GM12878 (cell line): ENCODE measurements around the gene BCL11A. TPM values are rescaled to one million over a fixed set of nuclear protein-coding genes. Genes with fewer than 3 reads are reported as not detected.

Experiments
- ATAC-seq: fragments of 200-7000 bp; cut with Tn5 transposase; 3 replicates; pipeline ENCODE4 v1.9.1; 2020; ENCODE audit warnings: mild to moderate bottlenecking, moderate library complexity
- BruUV-seq: library from RNA; stranded (reverse); fragments of 400-500 nt; replicated peaks from 2 replicates; lab custom pipeline; 2021; lab: Mats Ljungman, UMichigan
- CTCF ChIA-PET: fragments of 300-600 bp; sonication (Branson Sonifier 250); formaldehyde crosslinking; extraction: SDS; loops from one replicate; lab custom pipeline; 2021; ENCODE audit warnings: inconsistent platforms; lab: Yijun Ruan, JAX
- POLR2A ChIA-PET: fragments of 350-600 bp; formaldehyde crosslinking; extraction: SDS; loops from one replicate; lab custom pipeline; 2021; ENCODE audit warnings: inconsistent platforms; lab: Charles Lee
- RAD21 ChIA-PET: fragments of 300-600 bp; sonication (Branson Sonifier 250); formaldehyde crosslinking; loops from one replicate; lab custom pipeline; 2023; ENCODE audit warnings: antibody characterized with exemption; ENCODE audit not compliant: unreplicated experiment; lab: Charles Lee
- SMC1A ChIA-PET: fragments of 300-600 bp; sonication (Branson Sonifier 250); formaldehyde crosslinking; loops from one replicate; lab custom pipeline; 2023; ENCODE audit not compliant: unreplicated experiment, uncharacterized antibody; lab: Charles Lee
- DNase-seq: peaks from one replicate; pipeline ENCODE4 v3.0.0-alpha.2; 2011; ENCODE audit warnings: low read depth, low spot score
- FAIRE-seq: peaks from 3 replicates; lab custom pipeline; 2011; peaks lifted over from hg19 to GRCh38; lab: Jason Lieb, UNC
- H2AFZ ChIP-seq: 2 replicates; pipeline ENCODE4 v1.6.0; 2011; ENCODE audit warnings: low read depth, low read length, control low read depth; ENCODE audit not compliant: control insufficient read depth
- H3K27ac ChIP-seq: 2 replicates; pipeline ENCODE4 v1.5.1; 2011; ENCODE audit warnings: control low read depth; ENCODE audit not compliant: control insufficient read depth, insufficient read depth
- H3K27me3 ChIP-seq, 2 experiments: replicated peaks in 1 of 2; 2 replicates each; pipeline versions ENCODE4 v1.6.0 to v1.6.1; 2011; ENCODE audit warnings: low read length in 1 of 2; ENCODE audit not compliant: control insufficient read depth in 2 of 2, insufficient read depth in 2 of 2
- H3K36me3 ChIP-seq, 2 experiments: 2 replicates each; pipeline ENCODE4 v1.5.1; 2011; ENCODE audit warnings: low read length in 1 of 2; ENCODE audit not compliant: control insufficient read depth in 2 of 2, insufficient read depth in 2 of 2
- H3K4me1 ChIP-seq: 2 replicates; pipeline ENCODE4 v1.6.1; 2011; ENCODE audit warnings: mild to moderate bottlenecking, low read length, moderate library complexity, mixed read lengths; ENCODE audit not compliant: control insufficient read depth, insufficient read depth
- H3K4me2 ChIP-seq: 2 replicates; pipeline ENCODE4 v1.6.0; 2011; ENCODE audit warnings: control low read depth; ENCODE audit not compliant: control insufficient read depth, insufficient read depth
- H3K4me3 ChIP-seq: fragments of 200-600 bp; sonication (generic); 2 replicates; pipeline ENCODE4 v1.5.1; 2016
- H3K79me2 ChIP-seq: 2 replicates; pipeline ENCODE4 v1.6.0; 2011; ENCODE audit warnings: low read length; ENCODE audit not compliant: control insufficient read depth, insufficient read depth
- H3K9ac ChIP-seq: 2 replicates; pipeline ENCODE4 v1.8.0; 2011; ENCODE audit warnings: low read length, control low read depth, mixed read lengths; ENCODE audit not compliant: control insufficient read depth, insufficient read depth
- H3K9me3 ChIP-seq: replicated peaks from 3 replicates; pipeline ENCODE4 v1.5.1; 2011; ENCODE audit warnings: mild to moderate bottlenecking, low read length; ENCODE audit not compliant: control insufficient read depth, insufficient read depth
- H4K20me1 ChIP-seq: 2 replicates; pipeline ENCODE4 v1.6.0; 2011; ENCODE audit not compliant: control insufficient read depth, insufficient read depth
- BRCA1 ChIP-seq: IDR thresholded peaks from 2 replicates; pipeline ENCODE4 v1.6.1; 2011; ENCODE audit warnings: low read depth, low read length, improper control_type of control experiment
- CBFB ChIP-seq: IDR thresholded peaks from 2 replicates; pipeline ENCODE4 v1.6.1; 2016; ENCODE audit warnings: antibody characterized with exemption, low read depth
- CHD4 ChIP-seq: fragments of 200-600 bp; sonication (generic); IDR thresholded peaks from 2 replicates; pipeline ENCODE4 v1.6.1; 2016; ENCODE audit warnings: mild to moderate bottlenecking
- JUNB ChIP-seq: IDR thresholded peaks from 2 replicates; pipeline ENCODE4 v1.6.1; 2016; ENCODE audit warnings: antibody characterized with exemption, mild to moderate bottlenecking
- JUND ChIP-seq: IDR thresholded peaks from 2 replicates; pipeline ENCODE4 v1.6.1; 2012; ENCODE audit warnings: low read depth, mild to moderate bottlenecking, low read length, improper control_type of control experiment, moderate library complexity
- LARP7 ChIP-seq: fragments of 450-650 bp; IDR thresholded peaks from 2 replicates; pipeline ENCODE4 v1.6.1; 2017; ENCODE audit warnings: mild to moderate bottlenecking
- MLLT1 ChIP-seq: fragments of 450-650 bp; IDR thresholded peaks from 2 replicates; pipeline ENCODE4 v1.6.1; 2016; ENCODE audit warnings: mild to moderate bottlenecking
- MTA2 ChIP-seq: fragments of 450-650 bp; IDR thresholded peaks from 2 replicates; pipeline ENCODE4 v1.6.1; 2016; ENCODE audit warnings: low read depth, mild to moderate bottlenecking, moderate library complexity
- NFXL1 ChIP-seq: fragments of 450-650 bp; IDR thresholded peaks from 2 replicates; pipeline ENCODE4 v1.6.1; 2017; ENCODE audit warnings: antibody characterized with exemption, mild to moderate bottlenecking, borderline replicate concordance
- NR2C1 ChIP-seq: fragments of 450-650 bp; IDR thresholded peaks from 2 replicates; pipeline ENCODE4 v1.6.1; 2017; ENCODE audit warnings: antibody characterized with exemption, mild to moderate bottlenecking, moderate library complexity
- PAX8 ChIP-seq: fragments of 450-650 bp; IDR thresholded peaks from 2 replicates; pipeline ENCODE4 v1.6.1; 2017; ENCODE audit warnings: mild to moderate bottlenecking, moderate library complexity
- POLR2AphosphoS2 ChIP-seq: IDR thresholded peaks from 2 replicates; pipeline ENCODE4 v1.6.1; 2011; ENCODE audit warnings: low read depth, mild to moderate bottlenecking, low read length, improper control_type of control experiment, moderate library complexity
- RBBP5 ChIP-seq: fragments of 200-600 bp; sonication (generic); conservative IDR thresholded peaks from 2 replicates; pipeline ENCODE4 v1.6.1; 2016
- ZBED1 ChIP-seq: IDR thresholded peaks from 2 replicates; pipeline ENCODE4 v1.6.1; 2016; ENCODE audit warnings: borderline replicate concordance
- ZNF217 ChIP-seq: fragments of 450-650 bp; IDR thresholded peaks from 2 replicates; pipeline ENCODE4 v1.6.1; 2017; ENCODE audit warnings: antibody characterized with exemption, mild to moderate bottlenecking
- WGBS: methylation state at CpG from one replicate; pipeline ENCODE4 v1.1.6; 2016; ENCODE audit warnings: low lambda C conversion rate; ENCODE audit not compliant: insufficient replicate concordance, insufficient coverage; ENCODE audit errors: missing lambda C conversion rate; 5-methylcytosine and 5-hydroxymethylcytosine counted together
- in situ Hi-C: fragments of 300-500 bp; cut with MboI; formaldehyde crosslinking; loops from 9 replicates; pipeline ENCODE4 v1.14.3; 2018; ENCODE audit warnings: mixed read lengths
- intact Hi-C: fragments of 100-400 bp; cut with micrococcal nuclease; formaldehyde crosslinking; loops from one replicate; pipeline ENCODE4 v1.14.2; 2022; ENCODE audit not compliant: unreplicated experiment
- polyA plus RNA-seq, 11 experiments: library from polyadenylated mRNA; depleted of rRNA in 4 of 11; unstranded in 6 of 11; stranded (reverse) in 5 of 11; fragments of >200 nt; fragmentation: Nextera tagmentation in 4 of 11; fragmentation: Illumina TruSeq in 1 of 11; extraction: Ambion mirVana in 4 of 11; extraction: Trizol in 1 of 11; gene quantifications; 1 replicate in 1 of 11; 2 replicates in 10 of 11; pipeline versions ENCODE4 v1.2.1 to v1.2.3, GENCODE V29; 2011 to 2016; ENCODE audit warnings: inconsistent platforms in 2 of 11, missing spikeins in 2 of 11, low read depth in 1 of 11
- total RNA-seq, 4 experiments: library from RNA; depleted of rRNA in 3 of 4; stranded (reverse); fragments of >200 nt in 3 of 4; fragmentation: Illumina TruSeq in 1 of 4; extraction: Trizol in 1 of 4; gene quantifications; 2 replicates each; pipeline versions ENCODE4 v1.2.1 to v1.2.3, GENCODE V29; 2013 to 2021
- TF ChIP-seq, protein P1 (sequence below): IDR thresholded peaks from 2 replicates; pipeline ENCODE4 v1.6.1; 2012; ENCODE audit warnings: improper control_type of control experiment, low read depth, low read length; ENCODE audit not compliant: insufficient replicate concordance

The BCL11A gene
- total and polyA plus RNA-seq, 10 of the 15 experiments (the other 5 are each of a cell fraction or from before 2014, with no cell fraction given): 7.5 to 26.6 (median 11.1) TPM; not detected in 1

DNA sequence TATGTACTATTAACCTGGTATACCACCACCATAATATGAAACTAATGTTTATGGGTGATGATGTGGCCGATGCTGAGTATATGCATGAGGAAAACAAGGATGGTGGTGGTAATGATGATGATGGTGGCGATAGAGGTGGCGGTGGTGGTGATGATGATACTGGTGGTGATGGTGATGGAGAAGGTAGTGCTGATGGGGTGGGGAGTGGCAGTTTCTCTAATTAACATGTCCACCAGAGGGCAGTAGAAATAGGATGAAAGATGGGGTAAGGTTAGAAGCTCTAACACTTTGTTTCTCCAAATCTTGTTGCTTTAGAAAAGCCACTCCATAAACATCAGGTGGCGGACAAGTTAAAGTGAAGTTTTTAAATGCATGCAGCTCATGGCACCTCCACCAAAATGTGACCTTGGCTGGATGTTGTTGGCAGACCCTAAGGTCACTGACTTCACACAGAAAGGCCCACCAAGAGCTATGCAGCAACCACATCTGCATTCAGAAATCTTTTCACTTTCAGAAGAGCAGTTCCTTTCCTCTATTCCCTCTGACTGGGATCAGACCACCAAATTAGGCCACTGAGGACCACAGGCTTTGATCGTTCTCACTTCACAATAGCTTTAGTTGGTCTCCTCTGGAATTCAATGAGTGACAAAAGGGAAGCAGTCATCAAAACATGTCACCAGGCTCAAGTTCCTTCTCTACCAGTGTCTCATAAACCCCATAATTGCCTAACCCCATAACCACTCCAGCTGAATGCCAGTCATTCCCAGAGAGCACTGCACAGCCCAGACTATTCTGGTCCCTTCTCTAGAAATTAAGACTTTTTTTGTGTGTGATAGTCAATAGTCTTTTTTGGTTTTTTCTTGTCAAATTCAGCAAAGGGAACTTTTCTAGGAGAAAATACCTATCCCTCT lies 7.5 kb upstream of the BCL11A start (continued):
- TF ChIP-seq, protein P1, sequence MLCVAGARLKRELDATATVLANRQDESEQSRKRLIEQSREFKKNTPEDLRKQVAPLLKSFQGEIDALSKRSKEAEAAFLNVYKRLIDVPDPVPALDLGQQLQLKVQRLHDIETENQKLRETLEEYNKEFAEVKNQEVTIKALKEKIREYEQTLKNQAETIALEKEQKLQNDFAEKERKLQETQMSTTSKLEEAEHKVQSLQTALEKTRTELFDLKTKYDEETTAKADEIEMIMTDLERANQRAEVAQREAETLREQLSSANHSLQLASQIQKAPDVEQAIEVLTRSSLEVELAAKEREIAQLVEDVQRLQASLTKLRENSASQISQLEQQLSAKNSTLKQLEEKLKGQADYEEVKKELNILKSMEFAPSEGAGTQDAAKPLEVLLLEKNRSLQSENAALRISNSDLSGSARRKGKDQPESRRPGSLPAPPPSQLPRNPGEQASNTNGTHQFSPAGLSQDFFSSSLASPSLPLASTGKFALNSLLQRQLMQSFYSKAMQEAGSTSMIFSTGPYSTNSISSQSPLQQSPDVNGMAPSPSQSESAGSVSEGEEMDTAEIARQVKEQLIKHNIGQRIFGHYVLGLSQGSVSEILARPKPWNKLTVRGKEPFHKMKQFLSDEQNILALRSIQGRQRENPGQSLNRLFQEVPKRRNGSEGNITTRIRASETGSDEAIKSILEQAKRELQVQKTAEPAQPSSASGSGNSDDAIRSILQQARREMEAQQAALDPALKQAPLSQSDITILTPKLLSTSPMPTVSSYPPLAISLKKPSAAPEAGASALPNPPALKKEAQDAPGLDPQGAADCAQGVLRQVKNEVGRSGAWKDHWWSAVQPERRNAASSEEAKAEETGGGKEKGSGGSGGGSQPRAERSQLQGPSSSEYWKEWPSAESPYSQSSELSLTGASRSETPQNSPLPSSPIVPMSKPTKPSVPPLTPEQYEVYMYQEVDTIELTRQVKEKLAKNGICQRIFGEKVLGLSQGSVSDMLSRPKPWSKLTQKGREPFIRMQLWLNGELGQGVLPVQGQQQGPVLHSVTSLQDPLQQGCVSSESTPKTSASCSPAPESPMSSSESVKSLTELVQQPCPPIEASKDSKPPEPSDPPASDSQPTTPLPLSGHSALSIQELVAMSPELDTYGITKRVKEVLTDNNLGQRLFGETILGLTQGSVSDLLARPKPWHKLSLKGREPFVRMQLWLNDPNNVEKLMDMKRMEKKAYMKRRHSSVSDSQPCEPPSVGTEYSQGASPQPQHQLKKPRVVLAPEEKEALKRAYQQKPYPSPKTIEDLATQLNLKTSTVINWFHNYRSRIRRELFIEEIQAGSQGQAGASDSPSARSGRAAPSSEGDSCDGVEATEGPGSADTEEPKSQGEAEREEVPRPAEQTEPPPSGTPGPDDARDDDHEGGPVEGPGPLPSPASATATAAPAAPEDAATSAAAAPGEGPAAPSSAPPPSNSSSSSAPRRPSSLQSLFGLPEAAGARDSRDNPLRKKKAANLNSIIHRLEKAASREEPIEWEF: no peak
- TF ChIP-seq CHD4: no peak
- TF ChIP-seq POLR2AphosphoS2: no peak

DNA sequence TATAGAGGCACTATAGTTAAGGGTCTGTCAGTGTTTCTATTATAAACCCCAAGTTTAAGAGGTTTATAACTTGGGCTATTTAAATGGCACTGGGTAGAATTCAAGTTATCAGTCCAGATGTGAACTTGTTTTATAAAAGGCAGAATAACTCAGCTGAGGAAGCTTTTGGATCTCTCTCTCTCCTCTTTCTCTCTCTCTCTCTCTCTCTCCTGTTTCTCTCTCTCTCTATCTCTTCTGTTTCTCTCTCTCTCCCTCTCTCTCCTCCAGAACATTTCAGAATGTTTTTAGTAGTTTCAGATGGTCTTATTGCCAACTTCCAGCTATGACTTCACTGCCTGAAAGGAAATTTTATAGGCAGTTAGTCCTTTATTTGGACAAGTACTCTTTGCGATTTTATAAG lies 6.4 kb upstream of the BCL11A start:
- Histone ChIP-seq H3K36me3 (no peaks in the 10 kb centered on the region), H3K9ac (no peak overlapping the region), H3K79me2 (peaks cover 2% of the 10 kb centered on the region), H3K4me2 (no peak overlapping the region), H3K4me3 (no peak overlapping the region), H2AFZ (no peak overlapping the region), H3K4me1 (peaks cover 4% of the 10 kb centered on the region), H3K9me3 (no peaks in the 10 kb centered on the region), H3K27me3 (peaks cover 3 to 4% of the 10 kb centered on the region in 2 experiments; a peak in 3 of 4 replicates), H3K27ac (no peak overlapping the region), H4K20me1 (no peaks in the 10 kb centered on the region)
- ChIA-PET POLR2A (no interaction called here), CTCF (interaction anchor here (0.6 to 6.5 kb wide), 9 partner anchors 10 to 114 kb away, joined by 3 to 49 read pairs (median 8); no protein-coding TSS in a partner anchor), RAD21 (interaction anchor here (0.5 to 1.6 kb wide), 2 partner anchors 10 to 236 kb away, joined by 3 to 5 read pairs; no protein-coding TSS in a partner anchor), SMC1A (interaction anchor here (0.5 to 1.8 kb wide), 3 partner anchors 16 to 210 kb away, joined by 3 to 5 read pairs (median 3); no protein-coding TSS in a partner anchor)
- DNase-seq (no peak), ATAC-seq (no peak), FAIRE-seq (no peak)
- in situ Hi-C loops: loop anchor here (10.0 kb wide), 1 partner anchor 1535 kb away; no protein-coding TSS in a partner anchor
- BruUV-seq: no TSS peak
- 38% methylated on average over 1 of the region's 1 CpG for WGBS
- intact Hi-C loops: loop anchor here (2.0 to 10.0 kb wide), 5 partner anchors 83 to 1795 kb away; no protein-coding TSS in a partner anchor
- no peak for TF ChIP-seq BRCA1
- TF ChIP-seq ZBED1: no peak
- no peak for TF ChIP-seq ZNF217
- TF ChIP-seq MTA2: no peak
- TF ChIP-seq NFXL1: no peak
- TF ChIP-seq NR2C1: no peak
- TF ChIP-seq CBFB: no peak
- TF ChIP-seq RBBP5: no peak
- no peak for TF ChIP-seq MLLT1
- TF ChIP-seq LARP7: no peak
- no peak for TF ChIP-seq PAX8
- no peak for TF ChIP-seq JUND
- no peak for TF ChIP-seq JUNB
